HG02798 (cell line): ENCODE measurements around the gene AFG1L.
A peak's percentile ranks its signal among the peaks of the same experiment; 100 is the strongest.
"Not testable (repeated sequence)": the region's sequence is repeated elsewhere in the genome, so short reads cannot be mapped to it uniquely, and the experiment has no call there.

Source experiments
- ATAC-seq: cut with Tn5 transposase; IDR thresholded peaks from one replicate; pipeline ENCODE4 v1.9.1; 2021; ENCODE audit warnings: mild to moderate bottlenecking; ENCODE audit not compliant: unreplicated experiment, poor library complexity

Gene AFG1L

DNA sequence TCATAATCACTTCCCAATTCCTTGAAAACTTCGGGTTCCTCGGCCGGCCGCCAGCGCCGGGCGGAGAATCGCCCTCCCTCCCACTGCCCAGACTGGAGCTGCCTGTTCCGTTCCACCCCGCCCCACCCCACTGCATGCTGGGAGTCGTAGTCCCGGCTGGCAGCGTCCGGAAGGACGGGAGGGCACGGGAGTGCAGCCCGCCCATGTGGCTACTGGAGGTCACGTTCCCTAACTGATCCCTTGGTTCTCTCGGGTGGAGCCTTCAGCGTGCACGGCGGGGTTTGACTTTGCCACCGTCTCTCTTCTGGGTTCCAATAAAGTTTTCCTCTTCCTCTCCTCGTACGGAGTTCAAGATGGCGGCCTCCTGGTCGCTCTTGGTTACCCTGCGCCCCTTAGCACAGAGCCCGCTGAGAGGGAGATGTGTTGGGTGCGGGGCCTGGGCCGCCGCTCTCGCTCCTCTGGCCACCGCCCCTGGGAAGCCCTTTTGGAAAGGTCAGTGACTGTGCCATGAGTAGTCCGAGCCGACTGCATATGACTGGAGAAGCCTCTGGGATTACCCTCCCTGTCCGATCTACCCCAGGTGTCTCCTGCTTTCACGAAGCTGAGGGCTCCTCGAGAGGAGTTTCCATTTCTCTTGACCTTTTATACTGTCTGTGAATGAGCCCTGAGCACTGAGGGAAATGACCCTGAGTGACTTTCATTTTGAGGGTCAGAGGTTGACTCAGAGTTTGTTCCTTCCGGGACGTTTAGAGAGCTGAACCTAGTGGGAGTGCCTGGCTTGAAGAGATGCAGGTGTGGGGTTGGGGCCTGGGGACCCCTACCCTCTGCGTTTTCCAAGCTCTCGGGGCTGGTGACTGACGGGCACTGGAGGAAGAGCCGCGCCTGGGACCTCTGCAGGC is at the start of gene AFG1L:
TSS of gene AFG1L (plus strand) at position 328 of the 899 bp plus-strand sequence. CDS start at position 354, 26 bp downstream.
- peak; percentile 94 for ATAC-seq

DNA sequence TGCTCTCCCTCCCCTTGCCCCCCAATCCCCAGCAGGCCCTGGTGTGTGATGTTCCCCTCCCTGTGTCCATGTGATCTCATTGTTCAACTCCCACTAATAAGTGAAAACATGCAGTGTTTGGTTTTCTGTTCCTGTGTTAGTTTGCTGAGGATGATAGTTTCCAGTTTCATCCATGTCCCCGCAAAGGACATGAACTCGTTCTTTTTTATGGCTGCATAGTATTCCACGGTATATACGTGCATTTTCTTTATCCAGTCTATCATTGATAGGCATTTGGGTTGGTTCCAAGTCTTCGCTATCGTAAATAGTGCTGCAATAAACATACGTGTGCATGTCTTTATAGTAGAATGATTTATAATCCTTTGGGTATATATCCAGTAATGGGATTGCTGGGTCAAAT is 49.8 kb upstream of the AFG1L start:
- ATAC-seq = not testable (repeated sequence)

GRCh38 chr6:108247965-108248536 is 46.8 kb upstream of the AFG1L start:
- no peak for ATAC-seq

GRCh38 chr6:108250240-108250866 is 44.5 kb upstream of the AFG1L start:
- no peak for ATAC-seq

GRCh38 chr6:108251252-108251651 is 43.6 kb upstream of the AFG1L start:
- ATAC-seq = no peak

DNA sequence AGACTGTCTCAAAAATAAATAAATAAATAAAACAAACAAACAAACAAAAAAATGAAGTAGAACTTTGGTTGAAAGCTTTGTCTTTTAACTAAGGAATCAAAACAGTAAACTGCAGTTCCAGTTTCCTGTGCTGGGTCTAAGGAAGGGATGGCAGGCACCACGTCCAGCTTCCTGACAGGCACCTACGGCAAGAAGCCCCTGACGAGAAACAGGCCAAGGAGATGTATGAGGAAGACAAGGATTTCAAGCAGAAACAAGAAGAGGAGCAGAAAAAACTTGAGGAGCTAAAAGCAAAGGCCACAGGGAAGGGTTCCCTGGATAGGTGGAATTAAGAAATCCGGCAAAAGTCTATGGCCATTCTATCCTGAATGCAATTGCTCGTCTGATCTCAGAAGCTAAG is 42.8 kb upstream of the AFG1L start:
- ATAC-seq = no peak

- ATAC-seq = no peak
Measured at GRCh38 chr6:108253241-108253640, 41.6 kb upstream of the AFG1L start.

DNA sequence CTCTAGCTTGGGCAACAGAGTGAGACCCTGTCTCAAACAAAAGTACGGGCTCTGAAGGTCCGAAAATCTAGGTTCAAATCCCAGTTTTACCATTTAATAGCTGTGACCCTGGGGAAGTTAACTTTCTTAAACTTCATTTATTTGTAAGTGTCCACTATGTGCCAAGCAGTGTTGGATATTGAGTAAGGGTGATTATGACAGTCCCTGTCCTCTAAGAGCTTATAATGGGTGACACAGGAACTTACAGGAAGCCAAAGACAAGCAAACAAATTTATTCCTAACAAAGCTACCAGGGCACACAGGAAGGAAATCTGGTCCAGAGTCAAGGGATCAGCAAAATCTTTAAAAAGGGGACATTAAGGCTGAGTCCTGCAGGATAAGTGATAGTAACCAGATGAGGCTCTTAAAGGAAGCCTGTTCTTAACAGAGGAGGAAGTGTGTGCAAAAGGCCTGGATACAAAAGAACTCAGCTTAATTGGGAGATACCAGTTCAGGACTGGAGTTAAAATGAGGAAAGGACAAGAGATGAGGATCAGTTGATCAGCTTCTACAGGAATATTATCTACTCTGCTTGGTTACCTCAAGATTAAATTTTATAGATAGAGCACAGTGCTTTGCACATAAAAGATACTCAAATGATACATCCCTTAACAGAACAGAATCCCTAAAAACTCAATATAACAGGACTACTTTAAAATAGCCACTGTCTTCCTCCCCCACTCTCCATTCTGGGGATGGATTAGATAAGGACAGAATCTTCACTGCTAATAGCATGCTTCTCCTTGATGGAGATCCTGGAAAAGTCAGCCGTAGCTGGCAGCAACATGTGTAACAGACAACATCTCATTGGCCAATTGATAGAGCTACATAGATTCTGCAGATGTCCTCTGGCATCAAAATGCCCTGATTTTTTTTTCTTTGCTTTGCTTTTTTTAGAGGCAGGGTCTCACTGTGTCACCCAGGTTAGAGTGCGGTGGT is 40.1 kb upstream of the AFG1L start:
- no peak for ATAC-seq

DNA sequence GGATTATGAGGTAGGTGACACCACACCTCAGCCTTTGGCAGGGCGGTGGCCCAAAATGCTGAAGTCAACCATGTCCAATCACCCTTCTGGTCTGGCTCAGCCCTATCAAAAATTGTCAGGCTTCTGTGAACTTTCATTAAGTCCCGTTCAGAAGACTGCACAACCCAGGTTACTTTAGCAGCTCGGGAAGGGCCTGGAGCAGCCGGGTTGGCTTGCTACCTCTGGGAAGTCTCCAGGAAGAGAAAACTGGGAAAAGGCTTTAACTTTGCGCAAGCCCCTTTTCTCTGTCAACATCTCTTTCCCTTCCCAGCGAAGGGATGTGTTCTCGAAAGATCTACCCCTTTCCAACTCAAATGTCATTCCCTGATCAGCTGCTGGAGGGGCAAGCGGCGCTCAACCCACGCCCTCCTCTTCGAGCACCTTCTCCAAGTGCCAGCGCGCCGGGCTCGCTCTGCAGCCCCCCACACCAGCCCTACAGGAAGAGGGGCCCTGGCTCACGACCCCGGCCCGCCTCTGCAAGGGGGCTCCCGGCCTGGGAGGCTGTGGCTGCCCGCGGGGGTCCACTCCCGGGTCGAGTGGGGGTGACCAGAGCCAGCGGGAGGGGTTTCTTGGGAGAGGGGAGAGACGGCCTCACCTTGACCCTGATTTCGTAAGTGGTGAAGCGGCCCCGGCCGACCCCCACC is 34.6 kb upstream of the AFG1L start:
- peak; percentile 1 for ATAC-seq

- peak; percentile 93 for ATAC-seq
Measured at GRCh38 chr6:108260809-108261569, 33.9 kb upstream of the AFG1L start, which contains the start of gene SNX3. Gene SNX3, minus strand, starts transcription at chr6:108261040. Its CDS starts 119 bp downstream, at chr6:108260921.

DNA sequence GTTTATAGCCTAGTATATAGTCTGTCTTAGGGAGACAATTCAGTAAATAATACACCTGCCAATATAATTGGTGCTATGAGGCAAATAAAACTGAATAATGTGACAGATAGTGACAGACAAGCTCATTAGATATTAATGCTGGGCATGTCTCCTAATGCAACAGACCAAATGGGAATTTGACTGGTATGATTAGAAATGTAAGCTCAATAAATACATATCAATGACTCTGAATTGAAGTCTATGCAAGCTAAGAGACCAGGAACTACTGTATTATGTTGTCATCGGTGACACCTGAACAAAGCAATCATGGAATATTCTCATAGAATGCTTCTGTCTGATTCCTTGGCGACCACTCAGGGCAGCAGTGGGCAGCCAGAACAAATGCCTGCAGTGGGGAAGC is 31.5 kb upstream of the AFG1L start:
- no peak for ATAC-seq

- no peak for ATAC-seq
Measured at GRCh38 chr6:108268845-108269244, 26.0 kb upstream of the AFG1L start.

DNA sequence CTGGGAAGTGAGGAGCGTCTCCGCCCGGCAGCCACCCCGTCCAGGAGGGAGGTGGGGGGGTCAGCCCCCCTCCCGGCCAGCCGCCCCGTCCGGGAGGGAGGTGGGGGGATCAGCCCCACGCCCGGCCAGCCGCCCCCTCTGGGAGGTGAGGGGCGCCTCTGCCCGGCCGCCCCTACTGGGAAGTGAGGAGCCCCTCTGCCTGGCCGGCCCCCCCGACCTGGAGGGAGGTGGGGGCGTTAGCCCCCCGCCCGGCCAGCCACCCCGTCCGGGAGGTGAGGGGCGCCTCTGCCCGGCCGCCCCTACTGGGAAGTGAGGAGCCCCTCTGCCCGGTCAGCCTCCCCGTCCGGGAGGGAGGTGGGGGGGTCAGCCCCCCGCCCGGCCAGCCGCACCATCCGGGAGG is 24.9 kb upstream of the AFG1L start:
- not testable (repeated sequence) for ATAC-seq

- no peak for ATAC-seq
Measured at GRCh38 chr6:108274546-108274945, 20.3 kb upstream of the AFG1L start.

- no peak for ATAC-seq
Measured at GRCh38 chr6:108275976-108276375, 18.9 kb upstream of the AFG1L start.

GRCh38 chr6:108277295-108277694 is 17.6 kb upstream of the AFG1L start:
- no peak for ATAC-seq

- ATAC-seq = no peak
Measured at GRCh38 chr6:108277831-108278230, 17.0 kb upstream of the AFG1L start.

GRCh38 chr6:108285381-108285780 is 9.5 kb upstream of the AFG1L start:
- ATAC-seq = no peak

DNA sequence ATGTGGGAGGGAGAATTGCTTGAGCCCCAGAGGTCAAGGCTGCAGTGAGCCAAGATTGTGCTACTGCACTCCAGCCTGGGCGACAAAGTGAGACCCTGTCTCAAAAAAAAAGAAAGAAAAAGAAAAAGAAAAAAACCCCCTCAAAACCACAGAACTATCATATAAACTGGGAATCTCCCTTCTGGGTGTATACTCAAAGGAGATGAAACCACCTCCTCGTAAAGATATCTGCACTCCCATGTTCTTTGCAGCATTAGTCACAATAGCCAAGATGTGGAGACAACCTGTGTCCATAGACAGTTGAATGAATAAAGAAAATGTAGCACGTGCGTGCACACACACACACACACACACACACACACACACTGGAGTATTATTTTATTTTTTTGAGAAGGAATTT is 8.5 kb upstream of the AFG1L start:
- no peak for ATAC-seq
